Measurements from ENCODE around the gene TET3.
A peak's percentile ranks its signal among the peaks of the same experiment; 100 is the strongest.

The TET3 gene

GRCh38 chr2:74010087-74010541 lies 25.4 kb downstream of the TET3 start:
- Histone ChIP-seq H3K36me3 (ENCODE audit: control insufficient read depth in 5 of 5, insufficient read depth in 5 of 5, low read length in 5 of 5) (peaks cover 0 to 4% (median 0%) of the 10 kb centered on the region in 5 donors), H3K9me3 (ENCODE audit: control insufficient read depth in 5 of 5, low read length in 5 of 5) (no peaks in the 10 kb centered on the region), H3K27me3 (ENCODE audit: control insufficient read depth in 5 of 5, insufficient read depth in 4 of 5, low read length in 5 of 5) (peaks cover 0 to 6% (median 0%) of the 10 kb centered on the region in 5 donors), H3K4me1 (ENCODE audit: control insufficient read depth in 5 of 5, insufficient read depth in 5 of 5, low read length in 5 of 5) (peaks cover 7 to 46% (median 27%) of the 10 kb centered on the region in 5 donors), H3K9ac (ENCODE audit: low read length in 5 of 5) (no peak overlapping the region), H3K4me3 (ENCODE audit: low read depth in 1 of 5, low read length in 5 of 5) (peak overlapping the region in 1 of 5 donors; percentile 11), H3K27ac (ENCODE audit: low read depth, low read length) (no peak overlapping the region)

- no peaks in the 10 kb centered on the region for H3K27me3 ChIP-seq (ENCODE audit: control insufficient read depth in 5 of 5, insufficient read depth in 4 of 5, low read length in 5 of 5)
- H3K27ac ChIP-seq (ENCODE audit: low read depth, low read length), result no peak overlapping the region
Observed at GRCh38 chr2:74011246-74011645, 26.5 kb downstream of the TET3 start.

DNA sequence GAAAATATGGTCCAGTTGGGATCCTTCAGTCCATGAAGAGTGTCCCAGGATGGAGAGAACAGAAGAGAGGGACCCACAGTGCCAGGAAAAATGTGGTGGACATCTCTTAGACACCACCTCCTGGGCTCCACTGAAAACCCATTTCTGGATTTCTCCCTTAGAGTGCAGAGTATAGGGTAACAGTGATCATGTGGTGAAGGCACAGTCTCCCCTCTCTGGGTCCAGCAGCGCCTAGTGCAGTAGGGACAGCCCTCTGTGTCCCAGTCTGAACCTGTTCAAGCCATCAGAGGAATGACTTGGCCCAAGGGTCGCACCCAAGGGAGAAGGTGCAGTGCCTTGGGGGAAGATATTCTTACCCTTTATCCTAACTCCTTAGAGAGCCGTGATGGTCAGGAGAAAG lies 30.1 kb downstream of the TET3 start:
- Histone ChIP-seq H3K4me1 (ENCODE audit: control insufficient read depth in 5 of 5, insufficient read depth in 5 of 5, low read length in 5 of 5) (peaks cover 0 to 5% (median 5%) of the 10 kb centered on the region in 5 donors), H3K9me3 (ENCODE audit: control insufficient read depth in 5 of 5, low read length in 5 of 5) (no peaks in the 10 kb centered on the region), H3K27ac (ENCODE audit: low read depth, low read length) (no peak overlapping the region), H3K36me3 (ENCODE audit: control insufficient read depth in 5 of 5, insufficient read depth in 5 of 5, low read length in 5 of 5) (no peaks in the 10 kb centered on the region), H3K4me3 (ENCODE audit: low read depth in 1 of 5, low read length in 5 of 5) (no peak overlapping the region), H3K27me3 (ENCODE audit: control insufficient read depth in 5 of 5, insufficient read depth in 4 of 5, low read length in 5 of 5) (no peaks in the 10 kb centered on the region), H3K9ac (ENCODE audit: low read length in 5 of 5) (no peak overlapping the region)

More at GRCh38 chr2:74011246-74011645, 26.5 kb downstream of the TET3 start:
- Histone ChIP-seq H3K9me3 (ENCODE audit: control insufficient read depth in 5 of 5, low read length in 5 of 5) (no peaks in the 10 kb centered on the region), H3K4me1 (ENCODE audit: control insufficient read depth in 5 of 5, insufficient read depth in 5 of 5, low read length in 5 of 5) (peaks cover 3 to 40% (median 19%) of the 10 kb centered on the region in 5 donors), H3K4me3 (ENCODE audit: low read depth in 1 of 5, low read length in 5 of 5) (no peak overlapping the region), H3K9ac (ENCODE audit: low read length in 5 of 5) (no peak overlapping the region), H3K36me3 (ENCODE audit: control insufficient read depth in 5 of 5, insufficient read depth in 5 of 5, low read length in 5 of 5) (peaks cover 0 to 4% (median 0%) of the 10 kb centered on the region in 5 donors)

GRCh38 chr2:74017223-74017622 lies 32.5 kb downstream of the TET3 start:
- no peak overlapping the region for H3K27ac ChIP-seq (ENCODE audit: low read depth, low read length)
- no peaks in the 10 kb centered on the region for H3K9me3 ChIP-seq (ENCODE audit: control insufficient read depth in 5 of 5, low read length in 5 of 5)
- no peaks in the 10 kb centered on the region for H3K36me3 ChIP-seq (ENCODE audit: control insufficient read depth in 5 of 5, insufficient read depth in 5 of 5, low read length in 5 of 5)
- no peak overlapping the region for H3K9ac ChIP-seq (ENCODE audit: low read length in 5 of 5)
- no peak overlapping the region for H3K4me3 ChIP-seq (ENCODE audit: low read depth in 1 of 5, low read length in 5 of 5)
- no peaks in the 10 kb centered on the region for H3K27me3 ChIP-seq (ENCODE audit: control insufficient read depth in 5 of 5, insufficient read depth in 4 of 5, low read length in 5 of 5)
- H3K4me1 ChIP-seq (ENCODE audit: control insufficient read depth in 5 of 5, insufficient read depth in 5 of 5, low read length in 5 of 5), result peaks cover 0 to 18% (median 7%) of the 10 kb centered on the region in 5 donors

GRCh38 chr2:74019516-74019915 lies 34.8 kb downstream of the TET3 start:
- Histone ChIP-seq H3K27ac (ENCODE audit: low read depth, low read length) (no peak overlapping the region), H3K4me1 (ENCODE audit: control insufficient read depth in 5 of 5, insufficient read depth in 5 of 5, low read length in 5 of 5) (peaks cover 0 to 22% (median 7%) of the 10 kb centered on the region in 5 donors), H3K4me3 (ENCODE audit: low read depth in 1 of 5, low read length in 5 of 5) (no peak overlapping the region), H3K9me3 (ENCODE audit: control insufficient read depth in 5 of 5, low read length in 5 of 5) (no peaks in the 10 kb centered on the region), H3K27me3 (ENCODE audit: control insufficient read depth in 5 of 5, insufficient read depth in 4 of 5, low read length in 5 of 5) (no peaks in the 10 kb centered on the region), H3K36me3 (ENCODE audit: control insufficient read depth in 5 of 5, insufficient read depth in 5 of 5, low read length in 5 of 5) (no peaks in the 10 kb centered on the region), H3K9ac (ENCODE audit: low read length in 5 of 5) (no peak overlapping the region)

GRCh38 chr2:74020702-74021406 lies 36.1 kb downstream of the TET3 start:
- Histone ChIP-seq H3K27ac (ENCODE audit: low read depth, low read length) (no peak overlapping the region), H3K4me1 (ENCODE audit: control insufficient read depth in 5 of 5, insufficient read depth in 5 of 5, low read length in 5 of 5) (peaks cover 0 to 24% (median 9%) of the 10 kb centered on the region in 5 donors), H3K4me3 (ENCODE audit: low read depth in 1 of 5, low read length in 5 of 5) (no peak overlapping the region), H3K27me3 (ENCODE audit: control insufficient read depth in 5 of 5, insufficient read depth in 4 of 5, low read length in 5 of 5) (no peaks in the 10 kb centered on the region), H3K36me3 (ENCODE audit: control insufficient read depth in 5 of 5, insufficient read depth in 5 of 5, low read length in 5 of 5) (no peaks in the 10 kb centered on the region), H3K9me3 (ENCODE audit: control insufficient read depth in 5 of 5, low read length in 5 of 5) (no peaks in the 10 kb centered on the region), H3K9ac (ENCODE audit: low read length in 5 of 5) (peak overlapping the region in 1 of 5 donors; percentile 34)

DNA sequence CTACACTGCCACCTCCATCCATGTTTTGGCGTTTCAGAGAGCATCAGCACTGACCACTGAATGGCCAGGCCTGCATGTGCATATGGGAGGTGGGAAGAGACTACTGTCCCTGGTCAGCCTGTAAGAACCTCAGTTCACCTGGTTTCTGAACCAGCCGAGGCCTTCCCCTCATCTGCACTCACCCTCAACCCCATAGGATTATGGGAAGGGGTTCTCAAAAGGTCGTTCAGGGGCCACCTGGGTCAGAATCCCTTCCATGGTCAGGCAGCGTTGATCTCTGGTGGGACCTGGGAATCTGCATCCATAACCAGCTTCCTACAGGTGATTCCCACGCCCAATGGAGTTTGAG lies 36.7 kb downstream of the TET3 start:
- Histone ChIP-seq H3K4me1 (ENCODE audit: control insufficient read depth in 5 of 5, insufficient read depth in 5 of 5, low read length in 5 of 5) (peaks cover 0 to 28% (median 9%) of the 10 kb centered on the region in 5 donors), H3K9me3 (ENCODE audit: control insufficient read depth in 5 of 5, low read length in 5 of 5) (no peaks in the 10 kb centered on the region), H3K36me3 (ENCODE audit: control insufficient read depth in 5 of 5, insufficient read depth in 5 of 5, low read length in 5 of 5) (no peaks in the 10 kb centered on the region), H3K27ac (ENCODE audit: low read depth, low read length) (no peak overlapping the region), H3K9ac (ENCODE audit: low read length in 5 of 5) (peak overlapping the region in 2 of 5 donors; percentile 34 to 77), H3K27me3 (ENCODE audit: control insufficient read depth in 5 of 5, insufficient read depth in 4 of 5, low read length in 5 of 5) (no peaks in the 10 kb centered on the region), H3K4me3 (ENCODE audit: low read depth in 1 of 5, low read length in 5 of 5) (no peak overlapping the region)

DNA sequence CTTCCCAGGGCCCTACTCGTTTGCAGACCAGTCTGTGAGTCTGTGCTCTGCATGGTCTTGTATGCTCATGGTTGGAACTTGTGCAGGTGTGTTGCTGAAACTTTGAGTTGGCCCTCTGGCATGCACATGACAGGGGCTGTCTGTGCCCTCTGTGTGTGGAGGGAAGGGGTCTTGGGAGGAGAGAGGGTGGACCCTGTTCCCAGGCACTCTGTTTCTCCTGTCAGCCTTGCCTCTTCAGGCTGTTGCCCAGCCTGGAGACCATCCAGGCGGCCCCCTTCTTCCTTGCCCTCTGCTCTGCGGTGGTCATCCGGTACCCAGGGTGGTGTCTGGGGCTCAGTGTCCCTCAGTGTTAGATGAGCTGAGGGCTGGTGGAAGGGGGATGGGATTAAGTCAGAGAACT lies 39.5 kb downstream of the TET3 start:
- peaks cover 0 to 35% (median 12%) of the 10 kb centered on the region in 5 donors for H3K4me1 ChIP-seq (ENCODE audit: control insufficient read depth in 5 of 5, insufficient read depth in 5 of 5, low read length in 5 of 5)
- no peaks in the 10 kb centered on the region for H3K36me3 ChIP-seq (ENCODE audit: control insufficient read depth in 5 of 5, insufficient read depth in 5 of 5, low read length in 5 of 5)
- no peak overlapping the region for H3K4me3 ChIP-seq (ENCODE audit: low read depth in 1 of 5, low read length in 5 of 5)
- no peaks in the 10 kb centered on the region for H3K9me3 ChIP-seq (ENCODE audit: control insufficient read depth in 5 of 5, low read length in 5 of 5)
- no peaks in the 10 kb centered on the region for H3K27me3 ChIP-seq (ENCODE audit: control insufficient read depth in 5 of 5, insufficient read depth in 4 of 5, low read length in 5 of 5)
- no peak overlapping the region for H3K9ac ChIP-seq (ENCODE audit: low read length in 5 of 5)
- H3K27ac ChIP-seq (ENCODE audit: low read depth, low read length), result no peak overlapping the region

DNA sequence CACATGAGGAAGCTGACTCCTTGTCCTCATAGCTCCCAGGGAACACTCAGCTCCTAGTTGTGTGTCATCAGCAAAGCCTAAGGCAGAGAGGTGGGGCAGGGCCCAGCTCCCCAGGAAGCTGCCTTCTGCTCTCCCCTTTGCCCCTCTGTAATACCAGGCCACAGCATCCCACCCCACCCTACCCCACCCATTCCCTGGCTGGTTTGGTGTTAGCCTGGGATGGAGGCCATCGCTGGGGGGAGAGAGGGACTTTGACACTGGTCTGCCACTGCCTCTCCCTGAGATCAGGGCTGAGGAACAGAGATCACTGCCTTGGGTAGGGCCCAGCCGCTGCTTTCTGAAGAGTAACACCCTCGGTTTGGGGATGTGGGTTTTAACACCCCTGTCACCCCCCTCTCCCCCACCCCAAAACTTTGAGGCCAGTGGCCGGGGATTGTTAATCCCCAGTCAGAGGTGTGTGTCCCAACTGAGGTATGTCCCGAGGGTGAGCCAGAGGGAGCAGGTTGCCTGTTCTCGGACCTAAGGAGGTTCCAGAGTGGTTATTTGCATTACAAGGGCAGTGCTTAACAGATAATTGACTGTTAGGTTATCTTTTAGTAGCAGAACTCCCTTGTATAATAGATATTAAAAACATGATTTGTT lies 41.4 kb downstream of the TET3 start:
- Histone ChIP-seq H3K9ac (ENCODE audit: low read length in 5 of 5) (no peak overlapping the region), H3K36me3 (ENCODE audit: control insufficient read depth in 5 of 5, insufficient read depth in 5 of 5, low read length in 5 of 5) (no peaks in the 10 kb centered on the region), H3K4me3 (ENCODE audit: low read depth in 1 of 5, low read length in 5 of 5) (no peak overlapping the region), H3K27ac (ENCODE audit: low read depth, low read length) (no peak overlapping the region), H3K9me3 (ENCODE audit: control insufficient read depth in 5 of 5, low read length in 5 of 5) (no peaks in the 10 kb centered on the region), H3K27me3 (ENCODE audit: control insufficient read depth in 5 of 5, insufficient read depth in 4 of 5, low read length in 5 of 5) (no peaks in the 10 kb centered on the region), H3K4me1 (ENCODE audit: control insufficient read depth in 5 of 5, insufficient read depth in 5 of 5, low read length in 5 of 5) (peaks cover 0 to 32% (median 8%) of the 10 kb centered on the region in 5 donors)

DNA sequence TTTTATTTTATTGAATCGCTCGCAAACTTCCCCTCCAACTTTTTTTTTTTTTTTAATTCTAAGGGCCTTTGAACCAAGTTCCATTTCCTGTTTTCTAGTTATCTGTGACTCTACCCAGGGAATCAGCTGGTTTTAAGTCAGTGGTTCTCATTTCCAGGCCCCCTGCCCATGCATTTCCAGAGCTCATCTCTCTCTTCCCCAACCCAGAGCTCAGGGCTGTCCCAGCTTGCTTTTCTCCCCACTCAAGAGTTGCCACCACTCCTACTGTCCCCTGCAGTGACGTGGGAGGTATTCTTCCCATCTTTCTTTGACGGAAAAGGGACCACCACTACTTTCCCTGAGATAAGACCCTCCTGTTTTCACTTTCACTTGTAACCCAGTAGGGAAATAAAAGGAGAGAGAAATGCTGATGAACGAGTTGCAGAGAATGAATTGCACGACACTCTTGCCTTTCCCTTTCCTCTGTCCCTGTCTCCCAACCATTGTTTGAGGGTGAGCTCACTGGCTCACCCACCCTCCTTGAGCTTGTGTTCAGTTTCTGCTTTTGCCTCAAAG lies 42.1 kb downstream of the TET3 start:
- H3K27me3 ChIP-seq (ENCODE audit: control insufficient read depth in 5 of 5, insufficient read depth in 4 of 5, low read length in 5 of 5), result no peaks in the 10 kb centered on the region
- no peak overlapping the region for H3K27ac ChIP-seq (ENCODE audit: low read depth, low read length)
- no peak overlapping the region for H3K9ac ChIP-seq (ENCODE audit: low read length in 5 of 5)
- peaks cover 0 to 32% (median 4%) of the 10 kb centered on the region in 5 donors for H3K4me1 ChIP-seq (ENCODE audit: control insufficient read depth in 5 of 5, insufficient read depth in 5 of 5, low read length in 5 of 5)
- no peaks in the 10 kb centered on the region for H3K9me3 ChIP-seq (ENCODE audit: control insufficient read depth in 5 of 5, low read length in 5 of 5)
- H3K4me3 ChIP-seq (ENCODE audit: low read depth in 1 of 5, low read length in 5 of 5), result no peak overlapping the region
- no peaks in the 10 kb centered on the region for H3K36me3 ChIP-seq (ENCODE audit: control insufficient read depth in 5 of 5, insufficient read depth in 5 of 5, low read length in 5 of 5)

Data from subcutaneous abdominal adipose tissue (tissue), 5 donors.